GM18868 (cell line): ENCODE data around the gene C8B.

Experiments
- ATAC-seq: cut with Tn5 transposase; IDR thresholded peaks from one replicate; pipeline ENCODE4 v1.9.1; 2021; ENCODE audit warnings: mild to moderate bottlenecking, moderate library complexity; ENCODE audit not compliant: unreplicated experiment

C8B gene

DNA sequence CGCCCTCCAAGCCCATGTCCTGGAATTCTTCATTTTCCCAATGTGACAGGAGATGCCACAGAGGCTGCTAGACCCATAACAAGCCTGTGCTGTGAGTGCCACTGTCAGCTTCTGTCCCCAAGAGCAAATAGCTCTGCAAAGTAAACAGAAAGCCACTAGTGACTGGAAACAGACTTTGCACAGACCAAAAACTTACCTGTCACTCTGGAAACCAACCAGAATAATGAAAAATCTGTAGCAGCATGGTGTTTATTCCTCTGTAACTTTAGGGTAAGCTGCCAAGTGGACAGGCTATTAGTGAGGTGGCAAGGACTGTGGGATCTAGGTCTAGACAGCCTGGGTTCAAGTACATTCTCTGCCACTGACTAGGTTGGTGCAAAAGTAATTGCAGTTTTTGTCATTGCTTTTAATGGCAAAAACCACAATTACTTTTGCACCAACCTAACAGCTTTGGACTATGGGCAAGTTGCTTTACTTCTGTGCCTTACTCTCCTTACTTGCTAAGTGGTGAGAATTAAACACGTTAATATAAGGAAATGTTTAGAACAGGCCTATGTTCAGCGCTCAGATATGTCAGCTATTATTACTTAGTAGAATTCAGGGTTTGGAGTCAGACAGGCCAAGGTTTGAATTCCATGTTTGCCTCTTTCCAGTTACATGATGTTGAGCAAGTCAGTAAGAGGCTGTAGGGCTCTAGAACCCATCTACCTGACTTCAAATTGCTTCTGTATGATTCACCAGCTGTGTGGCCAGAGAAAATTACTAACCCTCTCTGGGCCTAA, at the start of gene C8B:
C8B (minus strand) TSS at position 100 of the 782 bp plus-strand sequence; CDS start at position 33, 67 bp downstream.
- no peak for ATAC-seq

DNA sequence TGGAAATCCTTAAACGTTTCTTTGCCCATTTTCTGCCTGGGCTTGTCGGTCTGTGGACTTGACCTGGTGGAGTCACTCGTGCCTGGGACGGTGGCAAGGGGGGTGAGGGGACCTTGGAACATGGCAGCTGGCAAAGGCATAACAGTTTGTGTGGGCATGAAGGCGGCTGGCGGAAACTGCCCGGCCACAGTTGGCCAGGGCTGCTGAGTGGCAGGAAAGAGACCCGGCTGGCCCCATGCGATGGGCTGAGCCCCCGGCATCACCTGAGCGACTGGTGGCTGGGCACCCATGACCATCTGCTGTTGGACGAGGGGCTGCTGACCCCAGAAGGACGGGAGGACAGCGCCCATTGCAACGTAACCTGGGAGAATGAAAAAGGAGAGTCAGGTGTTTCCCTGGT, 49.3 kb upstream of the C8B start:
- ATAC-seq, result no peak

DNA sequence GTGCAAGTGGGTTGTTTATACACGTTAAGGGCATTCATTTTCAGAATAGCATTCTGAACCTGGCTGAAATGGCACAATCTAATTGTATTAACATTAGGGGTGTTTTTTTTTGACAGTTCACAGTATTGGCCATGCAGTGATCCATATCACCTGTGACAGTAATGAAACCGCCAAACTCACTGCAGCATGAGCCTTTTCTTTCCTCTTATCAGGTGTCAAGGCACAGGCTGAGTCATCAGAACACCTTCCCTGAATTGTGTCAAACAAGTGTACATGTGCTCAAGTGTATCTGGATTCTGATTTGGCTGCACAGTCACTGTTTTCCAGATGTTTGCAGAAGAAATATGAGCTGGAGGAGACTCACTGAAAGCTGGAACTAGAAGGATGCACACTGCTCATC, 47.7 kb upstream of the C8B start:
- peak; percentile 74 for ATAC-seq

GRCh38 chr1:57012315-57012714, 46.5 kb upstream of the C8B start:
- ATAC-seq, result no peak

DNA sequence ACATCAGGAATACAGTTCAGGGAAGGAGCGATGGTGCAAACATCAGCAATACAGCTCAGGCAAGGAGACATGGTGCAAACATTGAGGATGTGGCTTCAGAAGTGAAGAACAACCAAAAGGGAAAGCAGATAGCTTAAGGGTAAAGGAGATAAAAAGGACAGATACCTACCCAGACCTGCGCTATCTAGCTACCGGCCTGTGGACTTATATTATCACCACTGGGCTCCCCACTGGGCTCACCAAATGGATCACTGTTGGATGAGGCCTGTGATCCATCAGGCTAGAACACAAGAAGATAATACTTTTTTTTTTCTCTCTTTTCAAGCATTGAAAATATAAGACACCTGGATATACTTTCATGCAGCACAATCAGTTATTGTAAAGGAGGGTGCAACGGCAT, 44.7 kb upstream of the C8B start:
- no peak for ATAC-seq

GRCh38 chr1:57007948-57008347, 42.1 kb upstream of the C8B start:
- no peak for ATAC-seq

DNA sequence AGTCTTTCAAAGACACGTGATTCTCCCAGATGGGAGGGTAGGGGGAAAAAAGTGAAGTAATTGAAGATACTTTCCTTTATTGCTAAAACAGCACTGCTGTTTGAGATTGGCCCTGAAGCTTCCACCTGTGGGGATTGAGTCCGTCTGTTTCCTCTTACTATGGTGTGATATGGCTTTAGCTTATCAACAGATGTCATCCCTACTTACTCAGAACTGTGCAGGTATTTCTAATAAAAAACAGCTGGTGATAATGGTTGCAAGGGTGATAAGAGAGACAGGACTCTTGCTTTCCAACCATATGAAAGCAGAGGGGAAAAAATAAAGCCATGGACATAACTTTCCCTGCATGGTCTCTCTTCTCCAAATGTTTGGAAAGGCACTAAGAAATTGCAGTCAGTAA, 41.7 kb upstream of the C8B start:
- ATAC-seq, result no peak

- ATAC-seq, result no peak
These were observed 37.8 kb upstream of the C8B start for GRCh38 chr1:57003398-57004139.

DNA sequence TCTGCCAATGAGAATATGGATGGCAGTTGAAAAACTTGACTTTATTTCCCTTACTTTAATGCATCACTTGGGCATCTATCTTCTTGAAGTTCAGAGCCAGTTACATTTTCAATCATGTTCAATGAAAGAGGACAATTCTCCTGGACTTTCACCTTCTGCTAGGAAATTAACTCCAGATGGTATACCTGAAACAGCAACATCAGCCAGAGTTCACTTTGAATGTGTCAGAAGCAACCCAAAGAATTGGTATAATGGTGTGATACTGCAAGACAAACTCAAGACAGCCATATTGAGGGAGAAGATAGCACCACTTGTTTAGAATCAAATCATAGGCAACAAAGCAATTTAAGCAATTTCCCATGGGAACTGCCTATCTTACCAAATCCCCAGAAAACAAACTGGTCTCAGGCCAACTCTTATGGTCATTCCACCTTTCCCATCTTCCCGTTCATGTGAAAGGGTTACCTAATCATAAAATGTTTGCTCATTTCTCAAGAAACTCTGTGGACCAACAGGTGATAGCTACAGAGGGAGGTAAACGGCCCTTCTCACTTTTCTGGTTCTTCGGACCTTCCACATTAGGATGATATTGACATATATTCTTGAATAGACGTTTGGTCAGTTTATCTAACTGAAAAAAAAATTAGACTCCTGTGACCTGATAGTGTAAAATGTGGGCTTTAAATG, 29.7 kb upstream of the C8B start:
- no peak for ATAC-seq

GRCh38 chr1:56993475-56993874, 27.7 kb upstream of the C8B start:
- no peak for ATAC-seq

DNA sequence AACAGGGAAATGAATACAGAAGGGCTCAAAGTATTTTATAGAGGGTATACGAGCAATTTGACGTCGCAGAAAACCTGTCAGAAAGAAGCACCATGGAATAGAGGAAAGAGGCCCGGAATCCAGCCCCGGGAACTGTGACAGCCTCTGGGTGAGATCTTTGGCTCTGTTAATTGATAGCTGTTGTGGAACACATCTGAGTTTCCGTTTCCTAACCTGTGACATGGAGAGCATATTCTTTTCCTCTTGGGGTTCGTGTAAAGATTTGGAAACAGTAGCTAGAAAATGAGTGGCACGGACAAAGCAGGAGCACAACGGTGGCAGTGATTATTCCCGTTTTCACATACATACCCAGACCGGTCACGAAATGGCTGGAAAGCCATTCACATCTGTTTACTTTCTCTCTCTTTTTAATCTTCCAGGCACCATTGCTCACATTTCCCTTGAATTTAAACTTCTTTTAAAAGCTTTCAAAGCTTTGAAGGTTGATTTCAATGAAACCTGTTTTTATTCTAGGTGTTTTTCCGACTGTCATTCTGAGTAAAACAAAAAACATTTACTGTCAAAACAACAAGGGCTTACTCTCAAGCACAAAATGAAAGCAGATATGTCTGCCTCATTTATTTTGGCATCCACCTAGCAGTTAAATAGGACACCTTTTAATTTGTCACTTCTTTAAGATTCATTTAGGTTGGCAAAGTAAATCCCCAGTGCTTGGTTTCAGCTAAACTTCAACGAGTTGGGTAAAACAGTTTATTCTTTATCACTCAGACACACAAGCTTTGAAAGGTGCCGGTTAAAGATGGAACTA, 26.7 kb upstream of the C8B start:
- no peak for ATAC-seq

- ATAC-seq, result no peak
These were observed 25.8 kb upstream of the C8B start for GRCh38 chr1:56991576-56991975.

GRCh38 chr1:56986397-56986796, 20.6 kb upstream of the C8B start:
- no peak for ATAC-seq

- no peak for ATAC-seq
These were observed 20.0 kb upstream of the C8B start for GRCh38 chr1:56985857-56986256.

GRCh38 chr1:56983484-56983883, 17.7 kb upstream of the C8B start:
- ATAC-seq, result no peak

- no peak for ATAC-seq
These were observed 14.4 kb upstream of the C8B start for GRCh38 chr1:56979986-56980755.

- no peak for ATAC-seq
These were observed 13.0 kb upstream of the C8B start for GRCh38 chr1:56978819-56979218.

DNA sequence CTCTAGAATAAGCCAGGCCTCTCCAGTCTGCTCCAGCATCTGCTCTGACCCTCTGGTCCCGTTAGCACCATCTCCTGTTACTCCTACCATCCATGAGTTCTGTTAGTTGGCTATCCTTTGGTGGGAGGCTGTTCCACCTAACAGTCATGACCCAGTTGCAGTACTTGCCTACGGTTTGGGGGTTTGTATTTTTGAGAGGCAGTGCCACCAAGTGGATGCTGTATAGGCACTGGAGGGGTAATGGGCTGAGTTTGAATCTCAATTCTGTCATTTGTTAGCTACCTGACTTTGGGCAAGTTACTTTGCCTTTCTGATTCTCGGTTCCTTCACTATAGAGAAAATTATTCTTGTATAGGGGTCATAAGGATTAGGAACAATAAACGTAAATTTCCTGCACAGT, 12.1 kb upstream of the C8B start:
- ATAC-seq, result no peak

DNA sequence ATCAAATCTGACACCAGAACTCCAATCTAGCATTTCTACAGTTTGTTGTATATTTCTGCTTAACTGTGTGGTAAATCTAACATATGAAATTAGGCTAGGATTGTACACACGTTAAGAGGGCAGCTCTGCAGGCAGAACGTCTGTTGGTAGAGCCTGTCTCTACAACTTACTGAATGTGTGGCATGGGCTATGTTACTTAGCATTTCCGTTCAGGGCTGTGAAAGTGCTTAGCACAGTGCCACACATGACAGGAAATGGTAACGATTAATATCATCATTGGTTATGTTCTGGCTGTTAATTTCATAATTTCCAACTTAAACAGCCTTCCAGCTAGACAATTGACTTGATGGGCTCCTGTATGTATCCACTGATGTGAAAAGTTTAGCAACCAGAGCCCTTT, 9.6 kb upstream of the C8B start:
- ATAC-seq, result no peak
